OCI-LY3 (cell line): Measurements from ENCODE around the gene FANCG.

Source experiments
- H2AFZ ChIP-seq: fragments of 200-600, 300-600 bp; shearing (Covaris generic); 2 replicates; pipeline ENCODE4 v1.6.0; 2014; ENCODE audit warnings: antibody characterized with exemption, low read depth, low read length
- H3K27ac ChIP-seq: fragments of 200-600, 300-600 bp; sonication (generic); 2 replicates; pipeline ENCODE4 v1.5.1; 2014; ENCODE audit warnings: mild to moderate bottlenecking, low read length, moderate library complexity, mixed read lengths
- H3K27me3 ChIP-seq: fragments of 200-600, 300-600 bp; sonication (generic); 2 replicates; pipeline ENCODE4 v1.6.1; 2014; ENCODE audit warnings: low read depth, low read length, mixed read lengths
- H3K36me3 ChIP-seq: fragments of 200-600, 300-600 bp; sonication (generic); replicated peaks from 2 replicates; pipeline ENCODE3; 2014; ENCODE audit warnings: low read depth, low read length, mixed read lengths
- H3K4me1 ChIP-seq: fragments of 300-600, 200-600 bp; sonication (generic); 2 replicates; pipeline ENCODE4 v1.6.1; 2014; ENCODE audit warnings: low read length, mixed read lengths
- H3K4me2 ChIP-seq: fragments of 200-600, 300-600 bp; sonication (generic); 2 replicates; pipeline ENCODE4 v1.6.1; 2014; ENCODE audit warnings: low read length, mixed read lengths
- H3K4me3 ChIP-seq: fragments of 300-600, 200-600 bp; sonication (generic); 2 replicates; pipeline ENCODE4 v1.5.1; 2014; ENCODE audit warnings: antibody characterized with exemption, mild to moderate bottlenecking, low read length, moderate library complexity
- H3K79me2 ChIP-seq: fragments of 300-600, 200-600 bp; shearing (Covaris generic); 2 replicates; pipeline ENCODE4 v1.6.1; 2014; ENCODE audit warnings: mild to moderate bottlenecking, low read length, mixed read lengths
- H3K9ac ChIP-seq: fragments of 300-600, 200-600 bp; shearing (Covaris generic); 2 replicates; pipeline ENCODE4 v1.6.0; 2014; ENCODE audit warnings: mild to moderate bottlenecking, low read length, moderate library complexity
- H3K9me3 ChIP-seq: fragments of 200-600, 300-600 bp; shearing (Covaris generic); 2 replicates; pipeline ENCODE4 v1.6.1; 2014; ENCODE audit warnings: low read length, mixed read lengths; ENCODE audit not compliant: insufficient read depth
- H4K20me1 ChIP-seq: fragments of 200-600, 300-600 bp; sonication (generic); 2 replicates; pipeline ENCODE4 v1.6.1; 2016; ENCODE audit warnings: low read length, mixed read lengths; ENCODE audit not compliant: insufficient read depth
- EZH2phosphoT487 ChIP-seq: fragments of 200-600 bp; shearing (Covaris generic); IDR thresholded peaks from 2 replicates; pipeline ENCODE4 v1.6.1; 2018; ENCODE audit warnings: antibody characterized with exemption, mixed run types, low read depth
- TF ChIP-seq, protein P1 (sequence below): fragments of 200-600, 300-600 bp; sonication (generic); IDR thresholded peaks from 2 replicates; pipeline ENCODE4 v1.5.1; 2014; ENCODE audit warnings: antibody characterized with exemption, low read length, low read depth

Gene FANCG

DNA sequence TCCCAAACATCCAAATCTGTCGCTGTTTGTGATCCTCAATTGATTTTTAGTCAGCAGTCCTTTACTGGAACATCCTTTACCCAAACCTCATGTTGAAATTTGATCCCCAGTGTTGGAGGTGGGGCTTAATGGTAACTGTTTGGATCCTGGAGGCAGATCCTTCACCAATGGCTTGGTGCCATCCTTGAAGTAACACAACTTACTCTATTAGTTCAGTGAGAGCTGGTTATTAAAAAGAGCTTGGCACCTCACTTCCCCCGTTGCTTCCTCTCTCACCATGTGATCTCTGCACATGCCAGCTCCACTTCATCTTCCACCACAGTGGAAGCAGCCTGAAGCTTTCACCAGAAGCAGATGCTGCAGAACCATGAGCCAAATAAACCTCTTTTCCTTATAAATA is 49.9 kb downstream of the FANCG start:
- no peak for TF ChIP-seq EZH2phosphoT487
- TF ChIP-seq, protein P1, sequence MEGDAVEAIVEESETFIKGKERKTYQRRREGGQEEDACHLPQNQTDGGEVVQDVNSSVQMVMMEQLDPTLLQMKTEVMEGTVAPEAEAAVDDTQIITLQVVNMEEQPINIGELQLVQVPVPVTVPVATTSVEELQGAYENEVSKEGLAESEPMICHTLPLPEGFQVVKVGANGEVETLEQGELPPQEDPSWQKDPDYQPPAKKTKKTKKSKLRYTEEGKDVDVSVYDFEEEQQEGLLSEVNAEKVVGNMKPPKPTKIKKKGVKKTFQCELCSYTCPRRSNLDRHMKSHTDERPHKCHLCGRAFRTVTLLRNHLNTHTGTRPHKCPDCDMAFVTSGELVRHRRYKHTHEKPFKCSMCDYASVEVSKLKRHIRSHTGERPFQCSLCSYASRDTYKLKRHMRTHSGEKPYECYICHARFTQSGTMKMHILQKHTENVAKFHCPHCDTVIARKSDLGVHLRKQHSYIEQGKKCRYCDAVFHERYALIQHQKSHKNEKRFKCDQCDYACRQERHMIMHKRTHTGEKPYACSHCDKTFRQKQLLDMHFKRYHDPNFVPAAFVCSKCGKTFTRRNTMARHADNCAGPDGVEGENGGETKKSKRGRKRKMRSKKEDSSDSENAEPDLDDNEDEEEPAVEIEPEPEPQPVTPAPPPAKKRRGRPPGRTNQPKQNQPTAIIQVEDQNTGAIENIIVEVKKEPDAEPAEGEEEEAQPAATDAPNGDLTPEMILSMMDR, result no peak
- H3K36me3 ChIP-seq, result peaks cover 3% of the 10 kb centered on the region
- H4K20me1 ChIP-seq, result no peaks in the 10 kb centered on the region
- H3K79me2 ChIP-seq, result no peaks in the 10 kb centered on the region
- H3K4me1 ChIP-seq, result no peaks in the 10 kb centered on the region
- no peak overlapping the region for H2AFZ ChIP-seq
- H3K27me3 ChIP-seq, result no peaks in the 10 kb centered on the region
- H3K9ac ChIP-seq, result no peak overlapping the region
- H3K4me2 ChIP-seq, result no peak overlapping the region
- no peak overlapping the region for H3K4me3 ChIP-seq
- H3K9me3 ChIP-seq, result no peaks in the 10 kb centered on the region
- no peak overlapping the region for H3K27ac ChIP-seq

DNA sequence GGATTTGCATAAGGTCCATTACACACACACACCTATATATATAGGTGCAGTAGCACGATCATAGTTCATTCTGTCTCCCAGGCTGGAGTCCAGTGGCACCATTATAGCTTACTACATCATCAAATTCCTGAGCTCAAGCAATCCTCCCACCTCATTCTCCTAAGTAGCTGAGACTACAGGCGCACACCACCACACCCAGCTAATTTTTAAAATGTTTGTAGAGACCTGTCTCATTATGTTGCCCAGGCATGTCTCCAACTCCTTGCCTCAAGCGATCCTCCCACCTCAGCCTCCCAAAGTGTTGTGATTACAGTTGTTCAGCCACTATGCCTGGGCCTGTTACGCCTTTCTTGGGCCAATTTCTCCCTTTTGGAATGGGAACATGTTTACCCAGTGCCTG is 50.5 kb downstream of the FANCG start:
- no peak for TF ChIP-seq EZH2phosphoT487
- TF ChIP-seq, protein P1, result no peak
- Histone ChIP-seq H3K4me2 (no peak overlapping the region), H3K79me2 (no peaks in the 10 kb centered on the region), H3K4me3 (no peak overlapping the region), H3K9me3 (no peaks in the 10 kb centered on the region), H2AFZ (no peak overlapping the region), H3K27ac (no peak overlapping the region), H3K27me3 (no peaks in the 10 kb centered on the region), H3K9ac (no peak overlapping the region), H4K20me1 (no peaks in the 10 kb centered on the region), H3K4me1 (peaks cover under 1% of the 10 kb centered on the region), H3K36me3 (peaks cover 3% of the 10 kb centered on the region)

DNA sequence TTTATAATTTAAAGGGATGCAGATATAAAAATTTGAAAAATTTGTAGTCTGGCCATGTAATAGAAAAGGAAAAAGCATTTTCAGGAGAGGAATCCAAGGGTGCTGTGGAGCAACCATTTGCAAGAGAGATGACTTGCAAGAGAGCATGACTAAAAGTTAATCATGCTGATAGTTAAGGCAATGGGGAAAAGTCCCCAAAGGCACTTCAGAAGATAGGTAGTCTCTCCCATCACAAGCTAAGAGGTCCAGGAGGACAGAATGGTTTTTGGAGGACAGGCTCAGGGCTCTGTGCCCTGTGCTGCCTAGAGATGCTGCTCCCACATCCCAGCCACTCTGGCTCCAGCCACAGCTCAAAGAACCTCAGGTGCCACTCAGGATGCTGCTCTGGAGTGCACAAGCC is 51.4 kb downstream of the FANCG start:
- no peak overlapping the region for H3K27ac ChIP-seq
- TF ChIP-seq, protein P1, result no peak
- TF ChIP-seq EZH2phosphoT487, result no peak
- H3K9me3 ChIP-seq, result no peaks in the 10 kb centered on the region
- no peaks in the 10 kb centered on the region for H3K79me2 ChIP-seq
- no peaks in the 10 kb centered on the region for H4K20me1 ChIP-seq
- no peak overlapping the region for H3K9ac ChIP-seq
- no peak overlapping the region for H3K4me2 ChIP-seq
- H3K36me3 ChIP-seq, result peaks cover 3% of the 10 kb centered on the region
- peaks cover 9% of the 10 kb centered on the region for H3K4me1 ChIP-seq
- no peak overlapping the region for H3K4me3 ChIP-seq
- no peaks in the 10 kb centered on the region for H3K27me3 ChIP-seq
- no peak overlapping the region for H2AFZ ChIP-seq

DNA sequence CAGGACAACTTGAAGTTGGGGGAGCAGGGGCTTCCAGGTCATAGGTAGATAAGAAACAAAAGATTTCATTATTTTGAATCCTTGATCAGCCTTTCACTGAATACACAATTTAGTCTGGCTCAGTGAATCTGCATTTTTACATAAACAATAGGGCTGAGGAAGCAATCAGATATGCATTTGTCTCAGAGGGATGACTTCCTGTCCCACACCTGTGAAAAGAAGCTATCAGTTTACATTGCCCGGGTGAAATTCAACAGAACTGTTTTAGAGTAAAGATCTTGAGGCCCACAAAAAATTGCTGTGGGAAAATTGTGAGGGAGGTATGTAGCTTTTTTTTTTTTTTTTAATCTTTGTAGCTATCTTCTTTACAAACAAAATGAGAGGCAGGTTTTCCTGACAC is 51.9 kb downstream of the FANCG start:
- H3K36me3 ChIP-seq, result peaks cover 3% of the 10 kb centered on the region
- no peak for TF ChIP-seq EZH2phosphoT487
- TF ChIP-seq, protein P1, result no peak
- no peaks in the 10 kb centered on the region for H3K27me3 ChIP-seq
- no peaks in the 10 kb centered on the region for H3K79me2 ChIP-seq
- H3K27ac ChIP-seq, result no peak overlapping the region
- H2AFZ ChIP-seq, result no peak overlapping the region
- H3K9ac ChIP-seq, result no peak overlapping the region
- H3K9me3 ChIP-seq, result no peaks in the 10 kb centered on the region
- H3K4me1 ChIP-seq, result peaks cover 13% of the 10 kb centered on the region
- no peak overlapping the region for H3K4me2 ChIP-seq
- H3K4me3 ChIP-seq, result no peak overlapping the region
- H4K20me1 ChIP-seq, result no peaks in the 10 kb centered on the region
